GM12873 (cell line): ENCODE measurements around the gene HDAC4.

ENCODE experiments used
- CTCF ChIP-seq: IDR thresholded peaks from 2 replicates; pipeline ENCODE4 v1.5.1; 2012; ENCODE audit warnings: low read depth, mild to moderate bottlenecking, moderate library complexity, low read length, control low read depth; ENCODE audit not compliant: insufficient read depth; ENCODE audit errors: missing control alignments

Gene HDAC4

GRCh38 chr2:239104800-239105199, 296.0 kb downstream of the HDAC4 start:
- no peak for TF ChIP-seq CTCF

GRCh38 chr2:239103125-239104098, 297.4 kb downstream of the HDAC4 start:
- no peak for TF ChIP-seq CTCF

GRCh38 chr2:239102266-239102665, 298.6 kb downstream of the HDAC4 start:
- no peak for TF ChIP-seq CTCF

GRCh38 chr2:239101807-239102206, 299.0 kb downstream of the HDAC4 start:
- TF ChIP-seq CTCF, result no peak

- TF ChIP-seq CTCF, result no peak
Observed at GRCh38 chr2:239101071-239101470, 299.7 kb downstream of the HDAC4 start.

- no peak for TF ChIP-seq CTCF
Observed at GRCh38 chr2:239099474-239099873, 301.3 kb downstream of the HDAC4 start.

- no peak for TF ChIP-seq CTCF
Observed at GRCh38 chr2:239098288-239098970, 302.4 kb downstream of the HDAC4 start.
